ENCODE measurements around the gene ALAS1.

DNA sequence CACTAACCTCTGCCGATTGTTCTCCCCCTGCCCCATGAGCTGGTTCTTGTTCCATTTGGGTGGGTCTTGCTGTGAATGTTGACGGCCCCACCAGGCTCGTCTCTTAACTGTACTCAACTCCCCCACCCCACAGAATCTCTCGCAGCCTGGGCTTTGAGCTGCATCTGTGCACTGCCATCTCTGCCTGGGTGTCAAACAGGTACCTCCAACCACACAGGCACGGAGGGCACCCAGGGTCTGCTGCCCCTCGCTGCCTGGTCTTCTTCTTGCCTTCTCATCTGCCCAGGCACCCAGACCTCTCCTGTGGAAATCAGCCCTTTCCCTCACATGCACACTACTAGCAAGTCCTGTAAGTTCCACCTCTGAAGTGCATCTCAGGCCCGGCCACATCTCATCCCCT, 17.4 kb downstream of the ALAS1 start:
- TF ChIP-seq, protein P1, sequence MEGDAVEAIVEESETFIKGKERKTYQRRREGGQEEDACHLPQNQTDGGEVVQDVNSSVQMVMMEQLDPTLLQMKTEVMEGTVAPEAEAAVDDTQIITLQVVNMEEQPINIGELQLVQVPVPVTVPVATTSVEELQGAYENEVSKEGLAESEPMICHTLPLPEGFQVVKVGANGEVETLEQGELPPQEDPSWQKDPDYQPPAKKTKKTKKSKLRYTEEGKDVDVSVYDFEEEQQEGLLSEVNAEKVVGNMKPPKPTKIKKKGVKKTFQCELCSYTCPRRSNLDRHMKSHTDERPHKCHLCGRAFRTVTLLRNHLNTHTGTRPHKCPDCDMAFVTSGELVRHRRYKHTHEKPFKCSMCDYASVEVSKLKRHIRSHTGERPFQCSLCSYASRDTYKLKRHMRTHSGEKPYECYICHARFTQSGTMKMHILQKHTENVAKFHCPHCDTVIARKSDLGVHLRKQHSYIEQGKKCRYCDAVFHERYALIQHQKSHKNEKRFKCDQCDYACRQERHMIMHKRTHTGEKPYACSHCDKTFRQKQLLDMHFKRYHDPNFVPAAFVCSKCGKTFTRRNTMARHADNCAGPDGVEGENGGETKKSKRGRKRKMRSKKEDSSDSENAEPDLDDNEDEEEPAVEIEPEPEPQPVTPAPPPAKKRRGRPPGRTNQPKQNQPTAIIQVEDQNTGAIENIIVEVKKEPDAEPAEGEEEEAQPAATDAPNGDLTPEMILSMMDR (IDR thresholded peaks at IDR 0.05): no peak
- TF ChIP-seq POLR2AphosphoS5 (IDR thresholded peaks at IDR 0.05; ENCODE audit: low read depth, low read length) (no peak), SIN3A (IDR thresholded peaks at IDR 0.05; ENCODE audit: borderline replicate concordance, insufficient read depth, low read depth, low read length) (no peak)
- TF ChIP-seq, protein P2, sequence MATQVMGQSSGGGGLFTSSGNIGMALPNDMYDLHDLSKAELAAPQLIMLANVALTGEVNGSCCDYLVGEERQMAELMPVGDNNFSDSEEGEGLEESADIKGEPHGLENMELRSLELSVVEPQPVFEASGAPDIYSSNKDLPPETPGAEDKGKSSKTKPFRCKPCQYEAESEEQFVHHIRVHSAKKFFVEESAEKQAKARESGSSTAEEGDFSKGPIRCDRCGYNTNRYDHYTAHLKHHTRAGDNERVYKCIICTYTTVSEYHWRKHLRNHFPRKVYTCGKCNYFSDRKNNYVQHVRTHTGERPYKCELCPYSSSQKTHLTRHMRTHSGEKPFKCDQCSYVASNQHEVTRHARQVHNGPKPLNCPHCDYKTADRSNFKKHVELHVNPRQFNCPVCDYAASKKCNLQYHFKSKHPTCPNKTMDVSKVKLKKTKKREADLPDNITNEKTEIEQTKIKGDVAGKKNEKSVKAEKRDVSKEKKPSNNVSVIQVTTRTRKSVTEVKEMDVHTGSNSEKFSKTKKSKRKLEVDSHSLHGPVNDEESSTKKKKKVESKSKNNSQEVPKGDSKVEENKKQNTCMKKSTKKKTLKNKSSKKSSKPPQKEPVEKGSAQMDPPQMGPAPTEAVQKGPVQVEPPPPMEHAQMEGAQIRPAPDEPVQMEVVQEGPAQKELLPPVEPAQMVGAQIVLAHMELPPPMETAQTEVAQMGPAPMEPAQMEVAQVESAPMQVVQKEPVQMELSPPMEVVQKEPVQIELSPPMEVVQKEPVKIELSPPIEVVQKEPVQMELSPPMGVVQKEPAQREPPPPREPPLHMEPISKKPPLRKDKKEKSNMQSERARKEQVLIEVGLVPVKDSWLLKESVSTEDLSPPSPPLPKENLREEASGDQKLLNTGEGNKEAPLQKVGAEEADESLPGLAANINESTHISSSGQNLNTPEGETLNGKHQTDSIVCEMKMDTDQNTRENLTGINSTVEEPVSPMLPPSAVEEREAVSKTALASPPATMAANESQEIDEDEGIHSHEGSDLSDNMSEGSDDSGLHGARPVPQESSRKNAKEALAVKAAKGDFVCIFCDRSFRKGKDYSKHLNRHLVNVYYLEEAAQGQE (IDR thresholded peaks at IDR 0.05; ENCODE audit: insufficient read depth in 1 of 2, low read depth in 2 of 2, low read length in 1 of 2): no peak
